Stimulated activated CD4-positive, alpha-beta T cell treated with anti-CD3 and anti-CD28 coated beads, Interleukin-15, amount 100 ng/mL, for 48 hours (primary cell): Measurements from ENCODE around the gene AIMP1.

ENCODE experiments used
- DNase-seq, 2 donors: peaks; one replicate each; pipeline ENCODE4 v3.0.0-alpha.2; 2020; ENCODE audit warnings: low read depth in 2 of 2

Gene AIMP1

DNA sequence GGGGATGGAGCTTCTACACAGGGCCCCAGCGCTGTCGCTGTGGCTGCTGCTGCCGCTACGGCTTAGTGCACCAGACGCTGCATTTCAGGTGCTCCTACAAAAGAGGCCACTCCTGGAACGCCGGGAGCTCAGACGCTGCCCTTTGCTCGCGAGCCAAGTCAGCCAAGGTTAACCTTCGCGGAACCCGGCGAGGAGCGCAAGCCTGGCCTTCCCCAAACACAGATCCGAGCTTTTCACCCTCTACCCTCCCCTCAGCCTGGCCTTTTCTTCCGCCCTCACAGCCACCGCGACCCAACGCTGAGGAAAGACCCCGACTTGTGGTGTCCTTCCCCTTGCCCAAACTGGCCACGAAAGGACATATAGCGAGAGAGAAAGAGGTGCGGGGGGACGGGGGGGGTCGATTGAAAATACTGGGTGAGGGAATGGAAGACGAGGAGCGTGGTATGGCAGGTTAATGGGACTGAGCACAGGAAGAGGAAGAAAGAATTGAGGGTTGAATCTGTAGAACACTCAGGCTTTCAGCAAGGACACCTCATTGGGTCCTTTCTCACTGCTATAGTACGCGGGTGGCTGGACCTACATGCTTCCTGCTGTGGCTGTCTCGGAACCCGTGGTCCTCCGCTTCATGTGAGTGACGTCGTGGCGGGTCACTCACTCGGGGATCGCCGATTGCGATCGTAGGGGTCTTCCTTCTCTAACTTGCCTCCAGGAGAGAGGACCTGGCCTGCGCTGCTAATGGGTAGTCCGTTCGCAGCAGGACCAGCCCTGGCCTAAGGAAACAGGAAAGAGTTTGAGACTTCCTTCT is at the start of gene AIMP1, which contains the start of gene TBCK:
Gene AIMP1 (plus strand): TSS at position 583 of the 805 bp plus-strand sequence. CDS start 8,460 bp downstream, outside the sequence.
Gene TBCK (minus strand): TSS at position 242 of the 805 bp plus-strand sequence. CDS start 7,249 bp downstream, outside the sequence.
- DNase-seq, result peak; percentile 75 to 79

- no peak for DNase-seq
Measured at GRCh38 chr4:106268786-106269185, 47.6 kb upstream of the AIMP1 start.

- no peak for DNase-seq
Measured at GRCh38 chr4:106269711-106270110, 46.6 kb upstream of the AIMP1 start.

DNA sequence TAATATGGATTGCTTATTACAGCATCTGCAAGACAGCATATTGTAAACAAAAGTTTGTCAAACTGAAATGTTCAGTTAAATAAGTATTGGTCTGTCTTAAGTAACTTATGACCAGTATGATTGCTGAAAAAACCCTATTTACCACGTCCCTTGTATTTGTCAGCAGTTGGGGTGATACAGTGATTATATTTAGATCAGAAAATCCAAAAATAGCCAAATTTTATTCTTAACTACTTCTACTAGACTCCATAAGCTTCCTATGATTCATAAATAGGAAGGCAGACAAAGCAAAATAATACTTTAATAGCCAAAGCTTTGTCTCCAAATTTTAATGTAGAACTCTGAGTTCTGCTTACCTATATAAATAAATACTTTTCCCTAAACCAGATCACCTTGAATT is 45.6 kb upstream of the AIMP1 start:
- DNase-seq, result no peak

DNA sequence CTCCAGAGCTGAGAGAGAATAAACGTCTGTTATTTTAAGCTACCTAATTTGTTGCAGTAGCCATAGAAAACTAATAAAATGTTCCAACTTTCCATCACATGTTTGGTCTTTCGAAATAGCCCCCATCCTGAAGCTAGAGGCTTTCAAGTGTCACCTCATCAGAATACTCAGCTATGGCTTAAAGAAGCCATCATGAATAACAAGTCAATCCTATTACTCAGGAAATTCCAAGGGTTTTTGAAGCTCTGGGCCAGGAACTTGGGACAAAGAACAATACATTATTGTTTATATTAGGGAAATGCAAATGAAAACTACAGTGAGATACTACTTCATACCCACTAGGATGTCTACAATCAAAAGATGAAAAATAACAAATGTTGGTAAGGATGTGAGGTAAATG is 42.5 kb upstream of the AIMP1 start:
- no peak for DNase-seq

DNA sequence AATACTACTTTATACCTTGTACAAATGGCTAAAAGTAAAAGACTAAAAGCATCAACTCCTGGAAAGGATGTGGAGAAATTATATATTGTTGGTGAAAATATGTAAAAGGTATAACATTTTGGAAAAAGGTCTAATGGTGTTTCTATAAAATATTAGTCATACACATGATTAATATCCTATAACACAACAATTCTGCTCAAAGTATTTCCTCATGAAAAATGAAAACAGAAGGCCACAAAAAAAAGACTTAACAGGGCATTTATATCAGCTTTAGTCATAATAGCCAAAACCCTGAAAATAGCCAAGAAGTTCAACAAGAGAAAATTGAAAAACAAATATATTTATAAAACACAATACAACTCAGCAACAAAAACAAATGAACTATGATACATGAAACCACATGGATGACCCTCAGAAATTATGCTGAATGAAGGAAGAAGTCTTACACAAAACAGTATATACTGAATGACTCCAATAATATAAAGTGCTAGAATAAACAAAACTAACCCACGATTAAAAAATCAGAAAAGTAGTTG is 39.1 kb upstream of the AIMP1 start:
- no peak for DNase-seq

DNA sequence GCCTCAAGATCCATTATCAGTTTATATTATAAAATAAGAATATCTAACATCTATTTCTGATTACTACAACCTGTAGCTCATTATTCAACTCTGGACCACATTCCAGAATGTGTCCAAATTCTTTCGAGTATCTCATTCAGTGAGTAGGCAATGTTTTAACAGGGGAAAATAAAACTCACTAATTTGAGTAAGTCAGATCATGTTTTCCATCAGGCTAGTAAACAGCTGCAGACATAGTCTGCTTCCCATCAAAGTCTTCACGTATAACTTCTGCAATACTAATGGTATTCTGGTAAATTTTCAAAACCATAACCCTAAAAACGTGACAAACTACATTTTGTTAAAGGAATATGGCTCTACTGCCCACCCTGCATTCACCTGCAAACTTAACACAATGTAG is 32.1 kb upstream of the AIMP1 start:
- DNase-seq, result no peak

GRCh38 chr4:106286611-106287010 is 29.7 kb upstream of the AIMP1 start:
- DNase-seq, result no peak

DNA sequence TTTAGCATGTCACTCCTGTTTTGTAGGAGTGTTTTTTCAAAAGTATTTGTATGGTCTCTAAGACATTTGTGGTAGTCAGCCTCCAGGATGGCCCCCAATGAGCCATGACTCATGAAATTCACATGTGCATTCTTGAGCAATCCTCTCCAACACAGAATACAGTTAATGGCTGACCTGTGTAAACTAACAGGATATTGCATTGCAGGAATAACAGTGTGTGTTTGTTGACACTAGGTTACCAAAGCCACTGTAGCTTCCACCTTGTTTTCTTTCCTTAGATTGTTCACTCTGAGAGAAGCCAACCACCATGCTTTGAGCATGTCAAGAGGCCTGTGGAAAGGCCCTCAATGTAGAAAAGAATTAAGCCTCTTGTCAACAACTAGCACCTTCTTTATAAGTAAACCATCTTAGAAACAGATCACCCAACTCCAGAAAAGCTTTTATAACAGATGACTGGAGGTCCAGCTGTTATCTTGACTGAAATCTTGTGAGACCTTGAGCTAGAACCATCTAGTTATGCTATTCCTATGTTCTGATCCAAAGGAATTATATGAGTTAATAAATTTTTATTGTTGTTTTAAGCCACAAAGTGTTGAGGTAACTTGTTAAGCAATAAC is 28.9 kb upstream of the AIMP1 start:
- no peak for DNase-seq

- no peak for DNase-seq
Measured at GRCh38 chr4:106289737-106290136, 26.6 kb upstream of the AIMP1 start.

DNA sequence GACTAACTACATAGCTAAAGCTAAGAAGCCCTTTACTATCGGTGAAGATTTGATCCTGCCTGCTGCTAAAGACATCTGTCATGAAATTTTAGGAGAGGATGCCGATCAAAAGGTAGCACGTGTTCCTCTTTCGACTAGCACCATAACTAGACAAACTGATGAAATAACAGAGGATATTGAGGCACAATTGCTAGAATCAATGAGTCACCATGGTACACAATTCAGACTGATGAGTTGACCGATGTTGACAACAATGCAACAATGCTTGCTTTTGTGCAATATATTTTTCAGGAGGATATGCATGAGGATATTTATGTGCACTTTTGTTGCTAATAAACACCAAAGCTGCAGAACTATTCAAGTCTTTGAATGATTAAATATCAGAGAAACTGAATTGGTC is 24.7 kb upstream of the AIMP1 start:
- no peak for DNase-seq

GRCh38 chr4:106294062-106294461 is 22.3 kb upstream of the AIMP1 start:
- DNase-seq, result no peak

DNA sequence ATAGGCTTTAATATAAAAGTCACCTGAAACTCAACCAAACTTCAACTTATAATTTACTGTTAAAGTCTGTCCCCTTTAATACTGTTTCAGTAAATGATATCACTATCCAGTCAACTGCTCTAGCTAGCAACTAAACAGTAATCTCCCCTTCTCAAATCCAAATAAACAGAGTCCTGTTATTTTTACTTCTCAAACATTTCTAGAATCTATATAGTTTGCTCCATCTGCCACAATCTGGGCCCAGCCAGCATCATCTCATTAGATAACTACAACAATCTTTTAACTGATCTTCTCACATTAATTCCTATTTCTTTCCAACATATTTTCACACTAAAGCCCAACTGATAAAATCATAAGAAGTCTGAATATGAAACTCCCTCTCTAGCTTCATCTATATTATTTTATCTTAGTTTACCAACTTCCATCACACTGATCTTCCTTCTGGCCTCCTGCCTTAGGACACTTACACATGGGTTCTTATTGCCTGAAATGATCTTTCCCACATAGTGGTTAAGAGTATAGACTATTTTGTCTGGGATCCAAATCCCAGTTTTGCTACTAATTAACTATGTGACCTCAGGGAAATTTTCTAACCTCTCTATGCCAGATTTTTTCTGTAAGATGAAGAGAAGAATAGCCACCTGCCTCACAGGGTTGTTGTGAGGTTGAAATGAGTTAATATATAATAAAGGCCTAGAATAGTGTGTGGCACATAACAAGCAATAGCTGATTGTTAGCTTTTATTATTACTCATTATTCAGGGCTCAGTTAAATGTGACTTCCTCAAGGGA is 18.9 kb upstream of the AIMP1 start:
- DNase-seq, result no peak

DNA sequence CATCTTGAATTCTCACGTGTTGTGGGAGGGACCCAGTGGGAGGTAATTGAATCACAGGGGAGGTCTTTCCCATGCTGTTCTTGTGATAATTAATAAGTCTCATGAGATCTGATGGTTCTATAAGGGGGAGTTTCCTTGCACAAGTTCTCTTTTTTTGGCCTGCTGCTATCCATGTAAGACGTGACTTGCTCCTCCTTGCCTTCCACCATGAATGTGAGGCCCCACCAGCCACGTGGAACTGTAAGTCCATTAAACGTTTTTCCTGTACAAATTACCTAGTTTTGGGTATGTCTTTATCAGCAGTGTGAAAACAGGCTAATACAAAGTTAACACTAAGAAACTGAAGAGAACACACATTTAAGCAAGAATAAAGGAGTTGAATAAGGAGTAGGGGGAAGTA is 16.4 kb upstream of the AIMP1 start:
- no peak for DNase-seq

GRCh38 chr4:106301393-106302061 is 14.8 kb upstream of the AIMP1 start:
- DNase-seq, result no peak

GRCh38 chr4:106302062-106302438 is 14.3 kb upstream of the AIMP1 start:
- no peak for DNase-seq

GRCh38 chr4:106303548-106304281 is 12.6 kb upstream of the AIMP1 start:
- no peak for DNase-seq

GRCh38 chr4:106304632-106305031 is 11.7 kb upstream of the AIMP1 start:
- no peak for DNase-seq

DNA sequence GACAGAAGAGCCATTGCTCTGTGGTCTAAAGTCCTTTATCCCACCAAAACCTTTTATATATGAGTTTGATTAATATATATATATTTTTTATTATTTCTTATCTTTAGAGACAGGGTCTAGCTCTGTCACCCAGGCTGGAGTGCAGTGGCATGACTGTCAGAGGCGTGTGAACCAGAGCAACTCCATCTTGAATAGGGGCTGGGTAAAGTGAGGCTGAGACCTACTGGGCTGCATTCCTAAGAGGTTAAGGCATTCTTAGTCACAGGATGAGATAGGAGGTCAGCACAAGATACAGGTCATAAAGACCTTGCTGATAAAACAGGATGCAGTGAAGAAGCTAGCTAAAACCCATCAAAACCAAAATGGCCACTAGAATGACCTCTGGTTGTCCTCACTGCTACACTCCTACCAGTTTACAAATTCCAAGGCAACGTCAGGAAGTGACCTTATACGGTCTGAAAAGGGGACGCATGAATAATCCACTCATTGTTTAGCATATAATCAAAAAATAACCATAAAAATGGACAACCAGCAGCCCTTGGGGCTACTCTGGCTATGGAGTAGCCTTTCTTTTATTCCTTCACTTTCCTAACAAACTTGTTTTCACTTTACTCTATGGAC is 10.8 kb upstream of the AIMP1 start:
- no peak for DNase-seq

DNA sequence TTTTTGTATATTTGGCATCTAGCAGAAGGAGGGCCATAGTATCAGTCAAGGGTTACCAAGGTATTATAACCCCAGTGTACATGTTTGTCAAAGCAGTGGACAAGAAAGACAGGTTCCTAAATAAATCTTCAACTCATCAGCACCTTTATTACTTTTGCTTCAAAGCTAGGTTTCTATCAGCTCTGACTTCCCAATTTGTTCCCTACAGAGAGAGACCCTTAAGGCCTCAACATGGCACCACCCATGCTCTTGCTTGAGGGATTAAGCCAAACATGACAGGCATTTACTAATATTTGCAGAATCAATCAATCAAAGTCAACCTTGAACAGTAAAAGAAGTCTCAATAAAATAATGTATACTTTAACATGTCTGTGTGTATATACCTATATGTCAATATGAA is 9.8 kb upstream of the AIMP1 start:
- DNase-seq, result no peak

DNA sequence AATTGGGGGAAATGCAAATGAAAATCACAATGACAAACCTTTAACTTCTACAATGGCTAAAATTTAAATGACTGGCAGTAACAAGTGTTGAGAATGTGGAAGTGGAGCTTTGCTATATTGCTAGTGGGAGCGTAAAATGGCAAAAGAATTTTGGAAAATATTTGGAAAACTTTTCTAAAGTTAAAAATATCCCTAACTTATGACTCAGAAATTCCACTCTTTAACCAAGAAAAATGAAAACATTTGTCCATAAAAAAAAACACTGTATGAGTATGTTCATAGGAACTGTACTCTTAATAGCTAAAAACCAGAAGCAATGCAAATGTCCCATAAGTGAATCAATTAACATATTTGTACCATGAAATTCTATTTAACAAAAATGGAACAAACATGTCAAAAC is 4.0 kb upstream of the AIMP1 start:
- DNase-seq, result no peak
